CD14-positive monocyte (primary cell): Measurements from ENCODE around the gene SIX5. TPM values are rescaled to one million over a fixed set of nuclear protein-coding genes. Genes with fewer than 3 reads are reported as not detected.
"Not testable (repeated sequence)": the region's sequence is repeated elsewhere in the genome, so short reads cannot be mapped to it uniquely, and the experiment has no call there.

ENCODE experiments used
- DNase-seq, 3 donors: peaks; one replicate each; pipeline ENCODE4 v3.0.0-alpha.2; 2011 to 2022
- H2AFZ ChIP-seq: 2 replicates; pipeline ENCODE4 v1.6.0; 2012; ENCODE audit warnings: mild to moderate bottlenecking, low read depth, low read length, inconsistent platforms; ENCODE audit not compliant: insufficient read depth, poor library complexity, severe bottlenecking
- H3K27ac ChIP-seq, 2 donors: 1 replicate in 1 of 2; 2 replicates in 1 of 2; pipeline ENCODE4 v1.5.1; 2012 to 2013; ENCODE audit warnings: low read length in 2 of 2, control low read depth in 1 of 2, inconsistent platforms in 1 of 2, low read depth in 1 of 2, mild to moderate bottlenecking in 1 of 2
- H3K27me3 ChIP-seq, 2 donors: one replicate each; pipeline versions ENCODE4 v1.6.0 to v1.6.1; 2011 to 2013; ENCODE audit warnings: low read length in 2 of 2; ENCODE audit not compliant: control insufficient read depth in 2 of 2, insufficient read depth in 2 of 2
- H3K36me3 ChIP-seq, 2 donors: replicated peaks in 1 of 2; 1 replicate in 1 of 2; 2 replicates in 1 of 2; pipeline versions ENCODE4 v1.5.1 to v1.6.1; 2012 to 2013; ENCODE audit warnings: low read length in 2 of 2, control low read depth in 1 of 2, inconsistent platforms in 1 of 2, mild to moderate bottlenecking in 1 of 2; ENCODE audit not compliant: insufficient read depth in 2 of 2, control insufficient read depth in 1 of 2
- H3K4me1 ChIP-seq, 2 donors: 1 replicate in 1 of 2; 2 replicates in 1 of 2; pipeline versions ENCODE4 v1.5.1 to v1.6.1; 2012 to 2013; ENCODE audit warnings: low read length in 2 of 2, control low read depth in 1 of 2, inconsistent platforms in 1 of 2, mild to moderate bottlenecking in 1 of 2, moderate library complexity in 1 of 2; ENCODE audit not compliant: insufficient read depth in 2 of 2, control insufficient read depth in 1 of 2
- H3K4me2 ChIP-seq: replicated peaks from 2 replicates; pipeline ENCODE3; 2012; ENCODE audit warnings: low read length, moderate library complexity, mild to moderate bottlenecking; ENCODE audit not compliant: poor library complexity, severe bottlenecking; ENCODE audit errors: extremely low read depth
- H3K4me3 ChIP-seq, 3 experiments: fragments of 200-600 bp in 1 of 3; sonication (generic) in 1 of 3; replicated peaks in 1 of 3; 1 replicate in 2 of 3; 2 replicates in 1 of 3; pipeline ENCODE4 v1.5.1; 2011 to 2013; ENCODE audit warnings: low read length in 3 of 3, mild to moderate bottlenecking in 3 of 3, control low read depth in 2 of 3, low read depth in 2 of 3, inconsistent platforms in 1 of 3, moderate library complexity in 1 of 3
- H3K79me2 ChIP-seq: 2 replicates; pipeline ENCODE4 v1.6.0; 2012; ENCODE audit warnings: mild to moderate bottlenecking, control low read depth, inconsistent platforms, low read length, moderate library complexity; ENCODE audit not compliant: insufficient read depth
- H3K9ac ChIP-seq: 2 replicates; pipeline ENCODE4 v1.6.0; 2017; ENCODE audit warnings: low read length, mild to moderate bottlenecking; ENCODE audit not compliant: insufficient read depth, poor library complexity, severe bottlenecking
- H3K9me3 ChIP-seq, 2 donors: replicated peaks in 1 of 2; 1 replicate in 1 of 2; 2 replicates in 1 of 2; pipeline versions ENCODE4 v1.5.1 to v1.6.1; 2012 to 2013; ENCODE audit warnings: low read length in 2 of 2, control low read depth in 1 of 2; ENCODE audit not compliant: control insufficient read depth in 1 of 2, insufficient read depth in 1 of 2
- H4K20me1 ChIP-seq: 2 replicates; pipeline ENCODE4 v1.6.0; 2012; ENCODE audit warnings: mild to moderate bottlenecking, low read length, control low read depth, moderate library complexity; ENCODE audit not compliant: insufficient read depth
- H3K27ac Mint-ChIP-seq, 7 donors: one replicate each; pipeline ENCODE4 v1.8.0; 2020; ENCODE audit warnings: mild to moderate bottlenecking in 7 of 7, mixed read lengths in 7 of 7, moderate library complexity in 6 of 7, inconsistent platforms in 2 of 7
- H3K27me3 Mint-ChIP-seq, 3 donors: one replicate each; pipeline ENCODE4 v1.8.0; 2021 to 2022; ENCODE audit warnings: low read depth in 3 of 3, mild to moderate bottlenecking in 3 of 3, mixed read lengths in 3 of 3, moderate library complexity in 3 of 3, inconsistent platforms in 1 of 3
- H3K36me3 Mint-ChIP-seq, 2 donors: one replicate each; pipeline ENCODE4 v1.8.0; 2020; ENCODE audit warnings: mixed read lengths in 2 of 2, inconsistent platforms in 1 of 2, mild to moderate bottlenecking in 1 of 2
- H3K4me1 Mint-ChIP-seq: one replicate; pipeline ENCODE4 v1.8.0; 2020; ENCODE audit warnings: mild to moderate bottlenecking, mixed read lengths
- H3K4me3 Mint-ChIP-seq, 2 donors: one replicate each; pipeline ENCODE4 v1.8.0; 2020; ENCODE audit warnings: mild to moderate bottlenecking in 2 of 2, mixed read lengths in 2 of 2, moderate library complexity in 1 of 2
- H3K9me3 Mint-ChIP-seq, 7 donors: one replicate each; pipeline ENCODE4 v1.8.0; 2020 to 2022; ENCODE audit warnings: mixed read lengths in 7 of 7, mild to moderate bottlenecking in 6 of 7, moderate library complexity in 6 of 7, inconsistent platforms in 2 of 7
- WGBS: methylation state at CpG from one replicate; pipeline ENCODE4 v1.1.5; 2013; ENCODE audit warnings: missing lambda C conversion rate; ENCODE audit not compliant: insufficient coverage; 5-methylcytosine and 5-hydroxymethylcytosine counted together
- intact Hi-C, 2 donors: fragments of 100-400 bp; cut with micrococcal nuclease; formaldehyde crosslinking; loops; one replicate each; pipeline versions ENCODE4 v1.15.0 to v1.15.1; 2023
- polyA plus RNA-seq, 3 donors: library from polyadenylated mRNA; depleted of rRNA in 1 of 3; unstranded in 2 of 3; stranded (reverse) in 1 of 3; fragments of 300-500 nt in 2 of 3; fragments of >200 nt in 1 of 3; fragmentation: Illumina TruSeq in 2 of 3; gene quantifications; 1 replicate in 2 of 3; 2 replicates in 1 of 3; pipeline ENCODE4 v1.2.3, GENCODE V29; 2012 to 2021
- TF ChIP-seq, protein P1 (sequence below): fragments of 200-600 bp; IDR thresholded peaks from one replicate; pipeline ENCODE4 v1.8.0; 2022; ENCODE audit warnings: antibody characterized with exemption, mild to moderate bottlenecking

SIX5 gene
- polyA plus RNA-seq, 3 donors, result 0.04 TPM; not detected in 2

DNA sequence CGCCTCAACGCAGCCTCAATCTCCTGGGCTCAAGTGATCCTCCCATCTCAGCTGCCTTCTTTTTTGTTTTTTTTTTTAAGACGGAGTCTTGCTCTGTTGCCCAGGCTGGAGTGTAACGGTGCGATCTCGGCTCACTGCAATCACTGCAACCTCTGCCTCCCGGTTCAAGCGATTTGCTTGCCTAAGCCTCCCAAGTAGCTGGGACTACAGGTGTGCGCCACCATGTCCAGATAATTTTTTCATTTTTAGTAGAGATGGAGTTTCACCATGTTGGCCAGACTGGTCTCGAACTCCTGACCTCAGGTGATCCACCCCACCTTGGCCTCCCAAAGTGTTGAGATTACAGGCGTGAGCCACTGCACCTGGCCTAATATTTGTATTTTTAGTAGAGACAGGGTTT is 49.0 kb downstream of the SIX5 start:
- Histone ChIP-seq H3K4me1 (peaks cover 21 to 29% of the 10 kb centered on the region in 2 donors), H3K36me3 (peaks cover 6 to 24% of the 10 kb centered on the region in 2 donors), H3K79me2 (peaks cover 64% of the 10 kb centered on the region), H4K20me1 (peaks cover 37% of the 10 kb centered on the region)
- H3K9me3 Mint-ChIP-seq, H3K4me2 ChIP-seq, H3K9ac ChIP-seq, DNase-seq, H3K4me3 Mint-ChIP-seq, H3K4me3 ChIP-seq, intact Hi-C loops, H3K9me3 ChIP-seq, H3K27me3 ChIP-seq, H2AFZ ChIP-seq, H3K27ac ChIP-seq, H3K27me3 Mint-ChIP-seq: not testable (repeated sequence)
- Mint-ChIP-seq H3K36me3 (peaks cover 26 to 43% of the 10 kb centered on the region in 2 donors), H3K27ac (peak overlapping the region in 3 of 7 donors; percentile 25 to 53 (median 30)), H3K4me1 (peaks cover 36% of the 10 kb centered on the region)
- 98% methylated on average over 8 of the region's 11 CpGs for WGBS

DNA sequence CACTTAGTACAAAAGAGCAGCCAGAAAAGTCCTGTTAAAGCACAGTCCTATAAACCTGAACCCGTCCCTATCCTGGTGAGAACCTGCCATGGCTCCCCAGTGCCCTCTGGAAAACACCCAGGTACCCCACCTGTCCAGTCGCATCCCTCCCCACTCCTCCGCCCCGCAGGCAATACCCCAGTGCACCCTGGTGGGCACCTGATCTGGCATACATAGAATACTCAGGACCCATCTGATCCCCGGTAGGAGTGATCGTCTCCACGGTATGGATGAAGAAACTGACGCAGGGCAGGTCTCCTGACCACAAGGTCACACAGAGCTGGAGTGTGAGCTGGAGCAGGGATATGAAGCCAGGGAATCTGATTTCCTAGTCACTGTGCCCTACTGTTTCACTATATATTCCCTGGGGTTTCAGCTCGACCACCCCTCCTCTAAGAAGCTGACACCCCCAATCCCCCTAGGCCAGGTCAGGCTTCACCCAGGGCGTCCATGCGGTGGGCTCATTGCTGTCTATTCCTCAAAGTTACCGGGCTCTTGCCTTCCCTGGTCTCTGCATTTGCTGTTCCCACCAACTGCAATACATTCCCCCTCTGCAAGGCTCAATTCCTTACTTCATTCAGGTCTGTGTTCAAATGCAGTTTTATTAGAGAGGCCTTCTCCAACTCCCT is 50.9 kb downstream of the SIX5 start:
- H3K4me3 ChIP-seq, result peak overlapping the region; percentile 41 to 90 (median 49)
- no peak for DNase-seq
- H3K4me2 ChIP-seq, result peak overlapping the region; percentile 85
- H3K79me2 ChIP-seq, result peaks cover 64% of the 10 kb centered on the region
- peaks cover 43% of the 10 kb centered on the region for H4K20me1 ChIP-seq
- no peaks in the 10 kb centered on the region for H3K9me3 ChIP-seq
- TF ChIP-seq, protein P1, sequence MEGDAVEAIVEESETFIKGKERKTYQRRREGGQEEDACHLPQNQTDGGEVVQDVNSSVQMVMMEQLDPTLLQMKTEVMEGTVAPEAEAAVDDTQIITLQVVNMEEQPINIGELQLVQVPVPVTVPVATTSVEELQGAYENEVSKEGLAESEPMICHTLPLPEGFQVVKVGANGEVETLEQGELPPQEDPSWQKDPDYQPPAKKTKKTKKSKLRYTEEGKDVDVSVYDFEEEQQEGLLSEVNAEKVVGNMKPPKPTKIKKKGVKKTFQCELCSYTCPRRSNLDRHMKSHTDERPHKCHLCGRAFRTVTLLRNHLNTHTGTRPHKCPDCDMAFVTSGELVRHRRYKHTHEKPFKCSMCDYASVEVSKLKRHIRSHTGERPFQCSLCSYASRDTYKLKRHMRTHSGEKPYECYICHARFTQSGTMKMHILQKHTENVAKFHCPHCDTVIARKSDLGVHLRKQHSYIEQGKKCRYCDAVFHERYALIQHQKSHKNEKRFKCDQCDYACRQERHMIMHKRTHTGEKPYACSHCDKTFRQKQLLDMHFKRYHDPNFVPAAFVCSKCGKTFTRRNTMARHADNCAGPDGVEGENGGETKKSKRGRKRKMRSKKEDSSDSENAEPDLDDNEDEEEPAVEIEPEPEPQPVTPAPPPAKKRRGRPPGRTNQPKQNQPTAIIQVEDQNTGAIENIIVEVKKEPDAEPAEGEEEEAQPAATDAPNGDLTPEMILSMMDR, result no peak
- intact Hi-C loops, result loop anchor here (1.0 to 2.0 kb wide), 2 partner anchors 13 to 25 kb away; partner anchors contain the start of gene FBXO46 (in 2 of the 2)
- H3K9ac ChIP-seq, result peak overlapping the region; percentile 67
- peaks cover 17 to 42% of the 10 kb centered on the region in 2 donors for H3K36me3 Mint-ChIP-seq
- H3K27me3 Mint-ChIP-seq, result peaks cover 0 to 3% (median 3%) of the 10 kb centered on the region in 3 donors
- peak overlapping the region; percentile 93 to 98 for H3K4me3 Mint-ChIP-seq
- H3K9me3 Mint-ChIP-seq, result peaks cover 0 to 4% (median 0%) of the 10 kb centered on the region in 7 donors
- peak overlapping the region; percentile 75 for H2AFZ ChIP-seq
- peaks cover 38% of the 10 kb centered on the region for H3K4me1 Mint-ChIP-seq
- WGBS, result 86% methylated on average over 8 of the region's 12 CpGs
- H3K4me1 ChIP-seq, result peaks cover 21 to 29% of the 10 kb centered on the region in 2 donors
- H3K27ac ChIP-seq, result peak overlapping the region; percentile 75 to 87
- no peaks in the 10 kb centered on the region for H3K27me3 ChIP-seq
- H3K27ac Mint-ChIP-seq, result peak overlapping the region; percentile 90 to 96 (median 93)
- H3K36me3 ChIP-seq, result peaks cover 5 to 19% of the 10 kb centered on the region in 2 donors
